GM12892 (cell line): ENCODE measurements around the gene SRD5A2.

Source experiments
- POLR2A ChIP-seq: IDR thresholded peaks from 2 replicates; pipeline ENCODE4 v1.6.1; 2011; ENCODE audit warnings: low read depth, low read length, control low read depth
- POLR2AphosphoS5 ChIP-seq: IDR thresholded peaks from 2 replicates; pipeline ENCODE4 v1.6.1; 2011; ENCODE audit warnings: low read depth, low read length, control low read depth

GRCh38 chr2:31561823-31562222 is 18.9 kb downstream of the SRD5A2 start:
- TF ChIP-seq POLR2A (no peak), POLR2AphosphoS5 (no peak)
